Endothelial cell of umbilical vein (primary cell): ENCODE results near the gene HIP1. TPM values are rescaled to one million over a fixed set of nuclear protein-coding genes. Genes with fewer than 3 reads are reported as not detected.
A peak's percentile ranks its signal among the peaks of the same experiment; 100 is the strongest.

Experiments
- BruUV-seq: library from RNA; stranded (reverse); fragments of 400-500 nt; replicated peaks from 2 replicates; lab custom pipeline; 2021; lab: Mats Ljungman, UMichigan
- CTCF ChIA-PET: fragments of 300-600, 350-600 bp; sonication (Branson Sonifier 250); formaldehyde crosslinking; loops from one replicate; lab custom pipeline; 2021; ENCODE audit warnings: antibody characterized with exemption, inconsistent platforms; lab: Charles Lee
- POLR2A ChIA-PET: fragments of 300-600, 350-600 bp; sonication (Branson Sonifier 250); formaldehyde crosslinking; loops from one replicate; lab custom pipeline; 2021; ENCODE audit warnings: antibody characterized with exemption, inconsistent platforms; lab: Charles Lee
- DNase-seq: peaks from one replicate; pipeline ENCODE4 v3.0.0-alpha.2; 2011; ENCODE audit warnings: low read depth, low spot score
- FAIRE-seq: peaks from 2 replicates; lab custom pipeline; 2011; peaks lifted over from hg19 to GRCh38; lab: Jason Lieb, UNC
- H2AFZ ChIP-seq: 2 replicates; pipeline ENCODE4 v1.6.0; 2012; ENCODE audit warnings: low read depth, low read length, control low read depth, inconsistent platforms
- H3K27ac ChIP-seq: 2 replicates; pipeline ENCODE4 v1.5.1; 2011; ENCODE audit warnings: low read depth, mild to moderate bottlenecking, control low read depth, low read length, moderate library complexity; ENCODE audit not compliant: insufficient read depth
- H3K27me3 ChIP-seq, 2 experiments: 2 replicates each; pipeline versions ENCODE4 v1.6.0 to v1.6.1; 2011; ENCODE audit warnings: low read length in 2 of 2, mixed read lengths in 1 of 2; ENCODE audit not compliant: control insufficient read depth in 2 of 2, insufficient read depth in 2 of 2
- H3K36me3 ChIP-seq, 2 experiments: 2 replicates in 1 of 2; 3 replicates in 1 of 2; pipeline ENCODE4 v1.5.1; 2011; ENCODE audit warnings: low read length in 2 of 2, mild to moderate bottlenecking in 1 of 2, moderate library complexity in 1 of 2; ENCODE audit not compliant: control insufficient read depth in 2 of 2, insufficient read depth in 2 of 2; ENCODE audit errors: extremely low read depth in 1 of 2
- H3K4me1 ChIP-seq: 3 replicates; pipeline ENCODE4 v1.5.1; 2011; ENCODE audit warnings: mild to moderate bottlenecking, low read length; ENCODE audit not compliant: control insufficient read depth, insufficient read depth; ENCODE audit errors: extremely low read depth
- H3K4me2 ChIP-seq: 2 replicates; pipeline ENCODE4 v1.6.1; 2011; ENCODE audit warnings: low read length, control low read depth, mixed read lengths; ENCODE audit not compliant: insufficient read depth
- H3K4me3 ChIP-seq, 3 experiments: fragments of 200-600 bp in 1 of 3; sonication (generic), shearing (Covaris generic) in 1 of 3; replicated peaks in 1 of 3; 2 replicates each; pipeline ENCODE4 v1.5.1; 2011 to 2016; ENCODE audit warnings: control low read depth in 3 of 3, low read length in 3 of 3, mild to moderate bottlenecking in 2 of 3, inconsistent platforms in 1 of 3, low read depth in 1 of 3, moderate library complexity in 1 of 3; ENCODE audit not compliant: insufficient read depth in 1 of 3
- H3K79me2 ChIP-seq: 2 replicates; pipeline ENCODE4 v1.6.0; 2012; ENCODE audit warnings: low read length, inconsistent platforms; ENCODE audit not compliant: control insufficient read depth, insufficient read depth
- H3K9ac ChIP-seq: replicated peaks from 2 replicates; pipeline ENCODE3; 2011; ENCODE audit warnings: low read length, control low read depth; ENCODE audit not compliant: insufficient read depth; ENCODE audit errors: extremely low read depth
- H3K9me1 ChIP-seq: replicated peaks from 3 replicates; pipeline ENCODE4 v1.6.0; 2011; ENCODE audit warnings: mild to moderate bottlenecking, low read length; ENCODE audit not compliant: control insufficient read depth, insufficient read depth; ENCODE audit errors: extremely low read depth
- H3K9me3 ChIP-seq: replicated peaks from 2 replicates; pipeline ENCODE4 v1.5.1; 2012; ENCODE audit warnings: low read length, inconsistent platforms; ENCODE audit not compliant: control insufficient read depth, insufficient read depth
- H4K20me1 ChIP-seq: replicated peaks from 2 replicates; pipeline ENCODE3; 2011; ENCODE audit warnings: mild to moderate bottlenecking, low read length; ENCODE audit not compliant: control insufficient read depth, insufficient read depth; ENCODE audit errors: extremely low read depth
- EZH2 ChIP-seq: IDR thresholded peaks from 2 replicates; pipeline ENCODE4 v1.6.1; 2012; ENCODE audit warnings: borderline replicate concordance, low read depth, mild to moderate bottlenecking, moderate library complexity, low read length, inconsistent platforms; ENCODE audit not compliant: severe bottlenecking
- FOS ChIP-seq: IDR thresholded peaks from 2 replicates; pipeline ENCODE4 v1.6.1; 2011; ENCODE audit warnings: mild to moderate bottlenecking, low read length, moderate library complexity, borderline replicate concordance; ENCODE audit not compliant: insufficient read depth
- GATA2 ChIP-seq: IDR thresholded peaks from 2 replicates; pipeline ENCODE4 v1.7.0; 2011; ENCODE audit warnings: low read depth, mild to moderate bottlenecking, moderate library complexity, mixed read lengths, low read length; ENCODE audit not compliant: insufficient read length, insufficient read depth
- JUN ChIP-seq: IDR thresholded peaks from 2 replicates; pipeline ENCODE4 v1.6.1; 2011; ENCODE audit warnings: borderline replicate concordance, low read depth; ENCODE audit not compliant: insufficient read length, insufficient read depth
- MYC ChIP-seq: IDR thresholded peaks from one replicate; pipeline ENCODE4 v1.6.1; 2011; ENCODE audit warnings: mild to moderate bottlenecking, low read depth, low read length
- POLR2A ChIP-seq: IDR thresholded peaks from 2 replicates; pipeline ENCODE4 v1.6.1; 2012; ENCODE audit warnings: low read depth, mild to moderate bottlenecking, control low read depth, low read length
- POLR2AphosphoS5 ChIP-seq: IDR thresholded peaks from 2 replicates; pipeline ENCODE4 v1.6.1; 2012; ENCODE audit warnings: low read depth, mild to moderate bottlenecking, control low read depth, low read length, moderate library complexity; ENCODE audit not compliant: insufficient read depth
- dilution Hi-C: fragments of 300-500 bp; cut with MboI; formaldehyde crosslinking; loops from one replicate; pipeline ENCODE4 v1.15.0; 2019; ENCODE audit warnings: low sequenced_read_pairs; ENCODE audit not compliant: extremely low pct_ligation_motif_present
- intact Hi-C: fragments of 100-400 bp; cut with micrococcal nuclease; formaldehyde crosslinking; loops from one replicate; pipeline ENCODE4 v1.10.0; 2022
- polyA plus RNA-seq, 4 experiments: library from polyadenylated mRNA; depleted of rRNA in 3 of 4; stranded (reverse) in 3 of 4; unstranded in 1 of 4; fragments of >200 nt; gene quantifications; 2 replicates each; pipeline versions ENCODE4 v1.2.1 to v1.2.3, GENCODE V29; 2011 to 2012; ENCODE audit warnings: missing spikeins in 1 of 4
- total RNA-seq: library from RNA; stranded (reverse); gene quantifications from 2 replicates; pipeline ENCODE4 v1.2.3, GENCODE V29; 2021
- TF ChIP-seq, protein P1 (sequence below): IDR thresholded peaks from 2 replicates; pipeline ENCODE4 v1.6.1; 2011; ENCODE audit not compliant: insufficient read depth, insufficient read length
- TF ChIP-seq, protein P2 (sequence below), 2 donors: IDR thresholded peaks; 1 replicate in 1 of 2; 2 replicates in 1 of 2; pipeline ENCODE4 v1.5.1; 2011; ENCODE audit warnings: low read length in 2 of 2, mild to moderate bottlenecking in 2 of 2, moderate library complexity in 2 of 2, control low read depth in 1 of 2, inconsistent platforms in 1 of 2, low read depth in 1 of 2; ENCODE audit not compliant: insufficient read depth in 1 of 2; ENCODE audit errors: extremely low read depth in 1 of 2

The HIP1 gene
- total and polyA plus RNA-seq, 2 donors (not counting 3 experiments of a cell fraction or from before 2014, with no cell fraction given): 23.7 to 47.6 TPM

DNA sequence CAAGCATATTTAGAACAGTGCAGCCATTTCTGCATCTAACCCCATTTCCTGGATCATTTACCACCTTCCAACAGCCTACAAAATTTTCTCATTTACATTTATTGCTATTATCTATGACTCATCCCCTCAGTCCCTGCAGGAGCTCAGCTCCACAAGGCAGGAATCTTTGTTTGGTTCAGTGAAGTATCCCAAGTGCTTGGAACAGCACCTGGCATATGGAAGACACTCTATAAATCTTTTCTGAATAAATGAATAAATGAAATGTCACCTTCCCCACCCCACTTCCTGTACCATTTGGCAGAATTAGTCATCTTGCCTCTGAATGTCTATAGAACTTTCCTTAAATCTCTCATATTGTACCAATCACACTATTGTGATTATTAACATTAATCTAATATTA, 110.7 kb downstream of the HIP1 start:
- no peak for TF ChIP-seq GATA2
- peak; percentile 16 for TF ChIP-seq FOS
- H3K79me2 ChIP-seq: no peaks in the 10 kb centered on the region
- ChIA-PET POLR2A (no interaction called here), CTCF (no interaction called here)
- no peaks in the 10 kb centered on the region for H3K9me3 ChIP-seq
- H3K4me1 ChIP-seq: no peaks in the 10 kb centered on the region
- H3K4me2 ChIP-seq: no peak overlapping the region
- no peak overlapping the region for H3K27ac ChIP-seq
- H3K36me3 ChIP-seq: no peaks in the 10 kb centered on the region
- H3K9ac ChIP-seq: no peak overlapping the region
- BruUV-seq: no TSS peak
- DNase-seq: no peak
- H2AFZ ChIP-seq: no peak overlapping the region
- H4K20me1 ChIP-seq: no peaks in the 10 kb centered on the region
- H3K4me3 ChIP-seq: no peak overlapping the region
- no peaks in the 10 kb centered on the region for H3K27me3 ChIP-seq
- intact Hi-C loops (no loop called here), dilution Hi-C loops (no loop called here)
- H3K9me1 ChIP-seq: no peaks in the 10 kb centered on the region
- no peak for FAIRE-seq

DNA sequence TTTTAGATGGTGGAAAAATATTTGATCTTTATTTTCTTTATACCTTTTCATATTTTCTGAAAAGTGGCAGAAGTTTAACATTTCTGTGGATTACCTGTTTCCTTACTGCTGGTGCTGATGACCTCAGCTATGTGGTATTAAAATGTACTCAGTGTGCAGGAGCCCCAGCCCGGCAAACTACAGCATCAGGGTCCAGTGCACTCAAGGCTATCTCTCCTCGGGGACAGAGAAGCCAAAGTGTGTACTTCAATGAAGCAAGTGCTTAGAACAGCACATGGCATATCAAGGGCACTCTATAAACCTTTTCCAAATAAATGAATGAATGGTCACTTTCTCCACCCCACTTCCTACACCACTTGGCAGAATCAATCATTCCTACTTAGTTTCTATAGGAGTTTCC, 111.8 kb downstream of the HIP1 start:
- Histone ChIP-seq H3K4me1 (no peaks in the 10 kb centered on the region), H3K27me3 (no peaks in the 10 kb centered on the region), H3K9me1 (no peaks in the 10 kb centered on the region), H3K9ac (no peak overlapping the region), H3K79me2 (no peaks in the 10 kb centered on the region), H3K4me3 (no peak overlapping the region), H2AFZ (no peak overlapping the region), H3K36me3 (no peaks in the 10 kb centered on the region), H3K27ac (no peak overlapping the region), H3K4me2 (no peak overlapping the region), H3K9me3 (no peaks in the 10 kb centered on the region), H4K20me1 (no peaks in the 10 kb centered on the region)
- dilution Hi-C loops (no loop called here), intact Hi-C loops (no loop called here)
- FAIRE-seq (no peak), DNase-seq (no peak)
- ChIA-PET CTCF (no interaction called here), POLR2A (no interaction called here)
- no TSS peak for BruUV-seq
- TF ChIP-seq JUN (no peak), POLR2AphosphoS5 (no peak), GATA2 (no peak), FOS (no peak), EZH2 (no peak), POLR2A (no peak), MYC (no peak)
- TF ChIP-seq, protein P1, sequence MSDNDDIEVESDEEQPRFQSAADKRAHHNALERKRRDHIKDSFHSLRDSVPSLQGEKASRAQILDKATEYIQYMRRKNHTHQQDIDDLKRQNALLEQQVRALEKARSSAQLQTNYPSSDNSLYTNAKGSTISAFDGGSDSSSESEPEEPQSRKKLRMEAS: no peak
- TF ChIP-seq, protein P2, sequence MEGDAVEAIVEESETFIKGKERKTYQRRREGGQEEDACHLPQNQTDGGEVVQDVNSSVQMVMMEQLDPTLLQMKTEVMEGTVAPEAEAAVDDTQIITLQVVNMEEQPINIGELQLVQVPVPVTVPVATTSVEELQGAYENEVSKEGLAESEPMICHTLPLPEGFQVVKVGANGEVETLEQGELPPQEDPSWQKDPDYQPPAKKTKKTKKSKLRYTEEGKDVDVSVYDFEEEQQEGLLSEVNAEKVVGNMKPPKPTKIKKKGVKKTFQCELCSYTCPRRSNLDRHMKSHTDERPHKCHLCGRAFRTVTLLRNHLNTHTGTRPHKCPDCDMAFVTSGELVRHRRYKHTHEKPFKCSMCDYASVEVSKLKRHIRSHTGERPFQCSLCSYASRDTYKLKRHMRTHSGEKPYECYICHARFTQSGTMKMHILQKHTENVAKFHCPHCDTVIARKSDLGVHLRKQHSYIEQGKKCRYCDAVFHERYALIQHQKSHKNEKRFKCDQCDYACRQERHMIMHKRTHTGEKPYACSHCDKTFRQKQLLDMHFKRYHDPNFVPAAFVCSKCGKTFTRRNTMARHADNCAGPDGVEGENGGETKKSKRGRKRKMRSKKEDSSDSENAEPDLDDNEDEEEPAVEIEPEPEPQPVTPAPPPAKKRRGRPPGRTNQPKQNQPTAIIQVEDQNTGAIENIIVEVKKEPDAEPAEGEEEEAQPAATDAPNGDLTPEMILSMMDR (IDR thresholded peaks at IDR 0.05; ENCODE audit: extremely low read depth in 1 of 2, insufficient read depth in 1 of 2, low read depth in 1 of 2, low read length in 2 of 2): no peak
